ENCODE measurements around the gene UEVLD.

The UEVLD gene

GRCh38 chr11:18580113-18580766 is 8.3 kb downstream of the UEVLD start:
- no peak for DNase-seq

DNA sequence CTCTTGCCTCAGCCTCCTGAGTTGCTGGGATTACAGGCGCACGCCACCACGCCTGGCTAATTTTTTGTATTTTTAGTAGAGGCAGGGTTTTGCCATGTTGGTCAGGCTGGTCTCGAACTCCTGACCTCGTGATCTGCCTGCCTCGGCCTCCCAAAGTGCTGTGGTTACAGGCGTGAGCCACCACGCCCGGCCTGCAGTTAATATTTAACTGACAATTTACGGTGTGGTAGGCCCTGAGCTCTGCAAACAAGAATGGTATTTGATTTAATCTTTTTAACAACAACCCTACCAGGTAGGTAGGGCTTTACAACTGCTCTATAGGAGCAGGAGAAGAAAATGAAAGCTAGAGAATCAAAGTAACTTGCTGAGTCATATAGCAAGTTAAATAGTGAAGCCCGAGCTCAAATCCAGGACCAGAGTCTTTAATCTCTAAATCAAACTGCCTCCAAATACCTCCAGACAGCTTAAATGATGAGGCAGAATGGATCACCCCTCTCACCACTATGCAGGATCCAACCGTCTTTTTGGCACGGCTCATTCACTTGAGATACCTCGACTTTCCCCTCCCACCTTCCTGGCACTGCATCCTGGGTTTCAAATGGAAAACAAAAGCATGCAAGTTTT is 9.4 kb downstream of the UEVLD start:
- DNase-seq: no peak

- no peak for DNase-seq
Measured at GRCh38 chr11:18575361-18575760, 13.2 kb downstream of the UEVLD start.

DNA sequence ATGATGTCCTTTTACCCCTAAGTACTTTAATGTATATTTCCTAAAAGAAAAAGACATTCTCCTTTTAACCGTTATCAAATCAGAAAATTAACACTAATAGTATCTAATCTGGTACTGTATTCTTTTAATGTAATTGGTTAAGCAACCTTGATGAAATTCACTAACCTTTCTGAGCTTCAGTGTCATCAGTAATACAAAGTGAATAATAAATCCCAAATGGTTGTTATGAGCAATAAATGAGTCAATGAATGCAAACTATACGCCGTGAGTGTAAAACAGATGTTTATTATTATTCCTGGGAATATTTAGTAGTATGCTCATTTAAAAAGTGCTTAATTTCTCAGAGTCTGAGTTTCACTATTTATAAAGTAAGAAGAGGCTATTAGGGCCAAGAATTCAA is 21.5 kb downstream of the UEVLD start:
- DNase-seq: no peak

DNA sequence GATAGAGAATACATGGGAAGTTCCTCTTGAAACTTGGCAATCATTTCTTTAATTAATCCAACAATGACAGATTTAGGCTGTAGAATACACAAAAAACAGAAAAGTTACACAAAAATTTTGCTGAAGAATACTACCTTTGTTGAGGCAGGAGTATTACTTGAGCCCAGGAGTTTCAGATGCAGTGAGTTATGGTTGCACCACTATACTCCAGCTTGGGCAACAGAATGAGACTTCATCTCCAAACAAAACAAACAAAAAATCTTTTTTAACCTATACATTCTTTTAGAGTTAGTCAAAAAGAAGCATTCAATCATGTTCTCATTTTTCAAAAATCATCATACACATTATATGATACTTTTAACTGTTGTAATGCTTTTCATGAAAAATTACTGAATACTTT is 22.1 kb downstream of the UEVLD start:
- no peak for DNase-seq

DNA sequence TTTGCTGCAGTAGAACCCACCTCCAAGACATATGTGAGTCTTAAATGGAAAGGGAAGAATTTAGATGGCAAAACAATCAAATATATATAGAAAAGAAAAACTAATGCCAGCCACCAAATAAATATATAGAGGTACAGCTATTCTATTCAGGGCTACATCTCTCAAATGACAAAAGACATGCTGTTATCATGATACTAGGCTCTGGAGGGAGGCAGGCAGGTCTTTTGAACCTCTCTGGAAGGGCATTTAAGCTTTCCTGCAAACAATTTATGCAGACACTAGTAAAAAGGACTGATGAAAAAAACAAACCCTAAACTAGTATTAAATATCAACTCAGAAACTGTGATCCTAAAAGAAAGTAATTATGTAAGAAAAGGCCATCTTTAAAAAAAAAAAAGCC is 24.4 kb downstream of the UEVLD start:
- DNase-seq: no peak

- DNase-seq: no peak
Measured at GRCh38 chr11:18563090-18563730, 25.3 kb downstream of the UEVLD start.

- no peak for DNase-seq
Measured at GRCh38 chr11:18548001-18548400, 40.5 kb downstream of the UEVLD start.

DNA sequence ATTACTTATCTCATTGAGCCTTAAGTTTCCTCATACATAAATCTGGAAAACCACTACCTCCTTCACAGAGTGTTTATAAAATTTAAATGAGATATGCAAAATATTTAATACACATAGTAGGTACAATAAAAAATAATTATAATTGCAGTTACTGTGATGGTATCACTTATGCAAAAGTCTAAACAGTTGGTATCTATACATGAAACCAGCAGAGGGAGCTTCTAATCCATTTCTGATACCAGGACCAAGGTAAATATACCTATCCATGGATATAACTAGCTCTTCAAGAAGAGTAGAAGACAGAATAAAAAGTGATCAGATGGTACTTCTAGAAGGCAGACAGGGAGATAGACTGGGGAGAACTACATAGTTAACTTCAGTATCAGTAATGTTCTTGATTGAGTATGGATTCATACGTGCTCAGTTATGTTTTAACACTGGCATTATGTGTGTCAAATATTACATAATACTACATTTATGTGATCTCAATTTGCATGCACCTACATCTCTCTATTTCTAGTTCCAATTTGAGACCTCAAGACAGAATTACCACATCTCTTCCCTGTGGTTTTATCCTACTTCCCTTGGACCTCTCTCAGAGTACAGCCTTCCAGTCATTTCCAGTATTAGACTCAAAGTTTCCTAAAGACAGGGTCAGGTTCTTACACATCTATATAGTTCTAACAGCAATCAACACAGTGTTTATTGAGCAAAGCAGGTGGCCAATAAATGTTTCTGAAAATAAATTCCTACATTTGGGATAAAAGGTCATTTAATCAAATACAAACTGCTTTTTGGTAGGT is 48.1 kb downstream of the UEVLD start:
- no peak for DNase-seq

DNA sequence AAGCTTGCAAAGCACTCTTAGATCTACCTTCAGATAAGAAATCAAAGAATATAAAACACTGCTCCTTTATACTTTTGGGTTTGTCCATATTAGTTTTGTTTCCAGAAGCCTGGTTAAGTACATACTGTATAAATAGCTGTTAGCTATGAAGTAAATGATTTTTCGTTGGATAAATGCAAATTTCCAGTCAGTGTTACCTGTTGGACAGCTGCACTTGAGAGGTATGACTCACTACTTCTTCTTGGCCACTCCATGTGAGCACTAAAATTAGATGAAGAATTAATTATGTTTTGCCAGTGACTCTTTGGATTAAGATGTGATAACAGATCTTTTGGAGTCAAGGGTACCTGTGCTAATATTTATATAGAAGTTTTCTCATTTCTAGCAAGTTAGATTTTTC is 52.3 kb downstream of the UEVLD start:
- DNase-seq: no peak

- no peak for DNase-seq
Measured at GRCh38 chr11:18534245-18534644, 54.3 kb downstream of the UEVLD start.

- DNase-seq: no peak
Measured at GRCh38 chr11:18533365-18533764, 55.2 kb downstream of the UEVLD start.

DNA sequence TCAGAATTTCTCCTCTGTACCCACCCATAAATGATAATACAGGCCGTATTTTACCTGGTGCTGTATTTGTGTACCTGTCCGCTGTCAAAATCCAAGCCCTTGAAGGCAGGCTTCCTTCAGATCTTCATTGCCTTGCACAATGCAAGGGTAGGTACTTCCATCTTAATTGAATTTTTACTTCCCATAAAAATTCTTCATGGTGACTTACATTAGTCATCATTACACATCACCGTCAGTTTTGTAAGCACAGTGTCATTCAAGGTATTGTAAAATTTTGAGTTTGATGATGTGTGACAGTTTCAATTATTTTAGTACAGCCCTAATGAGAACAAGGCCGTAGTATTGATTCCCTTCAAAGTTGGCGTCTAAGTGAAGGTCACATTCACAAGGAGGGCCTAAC is 61.0 kb downstream of the UEVLD start:
- no peak for DNase-seq

- peak; percentile 97 for DNase-seq
Measured at GRCh38 chr11:18526521-18527296, 61.8 kb downstream of the UEVLD start, which contains the start of gene TSG101. Gene TSG101 (minus strand): TSS chr11:18526942. CDS start chr11:18526816, 126 bp downstream.

- no peak for DNase-seq
Measured at GRCh38 chr11:18526130-18526520, 62.4 kb downstream of the UEVLD start.

GRCh38 chr11:18524248-18524647 is 64.3 kb downstream of the UEVLD start:
- DNase-seq: no peak

- DNase-seq: no peak
Measured at GRCh38 chr11:18523084-18523483, 65.5 kb downstream of the UEVLD start.

GRCh38 chr11:18522388-18522787 is 66.1 kb downstream of the UEVLD start:
- no peak for DNase-seq

- DNase-seq: no peak
Measured at GRCh38 chr11:18521122-18521521, 67.4 kb downstream of the UEVLD start.

GRCh38 chr11:18502352-18502751 is 86.2 kb downstream of the UEVLD start:
- no peak for DNase-seq

GRCh38 chr11:18501629-18502028 is 86.9 kb downstream of the UEVLD start:
- no peak for DNase-seq

DNA sequence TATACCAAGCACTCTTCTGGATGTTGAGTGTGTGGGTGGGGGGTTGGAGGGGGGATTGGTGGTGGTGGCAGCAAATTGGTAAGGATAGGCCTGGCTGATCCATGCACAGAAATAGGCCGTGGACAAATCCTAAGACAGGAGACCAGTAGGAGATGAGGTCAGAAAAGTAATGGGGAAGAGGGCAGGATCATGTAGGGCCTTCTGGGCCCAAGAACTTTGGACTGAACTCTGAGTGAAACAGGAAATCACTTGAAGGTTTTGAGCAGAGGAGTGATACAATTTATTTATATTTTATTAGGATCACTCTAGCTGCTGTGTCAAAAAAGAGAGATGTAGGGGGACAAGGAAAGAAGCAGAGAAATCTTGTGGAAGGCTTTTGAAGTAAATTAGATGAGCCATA is 90.5 kb downstream of the UEVLD start:
- DNase-seq: no peak

DNA sequence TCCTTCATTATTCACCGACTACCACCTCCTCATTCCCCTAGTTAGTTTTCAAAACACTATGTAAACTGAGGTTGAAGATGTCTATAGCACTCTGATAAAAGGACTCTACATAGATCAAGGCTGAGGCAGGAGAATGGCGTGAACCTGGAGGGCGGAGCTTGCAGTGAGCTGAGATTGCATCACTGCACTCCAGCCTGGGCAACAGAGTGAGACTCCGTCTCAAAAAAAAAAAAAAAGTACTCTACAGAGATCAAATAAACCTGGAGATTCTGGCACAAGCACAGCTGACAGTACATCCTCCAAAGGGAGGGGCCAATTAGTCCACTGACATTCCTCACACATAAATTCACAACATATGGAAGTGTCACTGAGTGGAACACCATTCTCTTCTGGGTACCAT is 92.8 kb downstream of the UEVLD start:
- no peak for DNase-seq
